DLD1 (cell line): ENCODE data around the gene UBE2U.

Source experiments
- in situ Hi-C: cut with HindIII; loops from 2 replicates; pipeline ENCODE4 v1.10.0; 2017; ENCODE audit warnings: low sequenced_read_pairs

UBE2U gene, protein sequence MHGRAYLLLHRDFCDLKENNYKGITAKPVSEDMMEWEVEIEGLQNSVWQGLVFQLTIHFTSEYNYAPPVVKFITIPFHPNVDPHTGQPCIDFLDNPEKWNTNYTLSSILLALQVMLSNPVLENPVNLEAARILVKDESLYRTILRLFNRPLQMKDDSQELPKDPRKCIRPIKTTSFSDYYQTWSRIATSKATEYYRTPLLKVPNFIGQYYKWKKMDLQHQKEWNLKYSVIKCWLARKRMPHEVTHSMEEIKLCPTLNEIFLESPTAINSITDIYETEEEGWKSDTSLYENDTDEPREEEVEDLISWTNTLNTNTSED

DNA sequence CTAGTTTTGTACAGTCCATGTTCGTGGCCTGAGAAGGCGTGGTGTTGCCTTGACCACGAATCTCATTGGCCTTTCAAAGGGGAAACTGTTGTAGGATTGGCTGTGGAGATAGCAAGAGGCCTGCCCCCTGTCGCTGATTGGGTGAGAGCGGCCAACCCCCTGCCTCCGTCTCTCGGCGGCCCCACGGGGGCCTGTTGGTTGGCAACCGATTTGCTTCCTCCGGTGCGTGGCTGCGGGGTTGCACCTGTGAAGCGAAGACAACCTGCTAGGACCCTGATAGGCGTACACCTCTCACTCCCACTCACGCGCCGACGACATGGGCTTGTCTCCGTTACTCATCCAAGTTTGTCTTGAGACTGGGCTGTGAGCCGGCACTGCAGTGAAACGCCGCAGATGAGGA lies at the start of gene UBE2U:
Gene UBE2U, plus strand, starts transcription at position 204 of the 400 bp plus-strand sequence. CDS start 428 bp downstream, outside the sequence.
- in situ Hi-C loops, result no loop called here

DNA sequence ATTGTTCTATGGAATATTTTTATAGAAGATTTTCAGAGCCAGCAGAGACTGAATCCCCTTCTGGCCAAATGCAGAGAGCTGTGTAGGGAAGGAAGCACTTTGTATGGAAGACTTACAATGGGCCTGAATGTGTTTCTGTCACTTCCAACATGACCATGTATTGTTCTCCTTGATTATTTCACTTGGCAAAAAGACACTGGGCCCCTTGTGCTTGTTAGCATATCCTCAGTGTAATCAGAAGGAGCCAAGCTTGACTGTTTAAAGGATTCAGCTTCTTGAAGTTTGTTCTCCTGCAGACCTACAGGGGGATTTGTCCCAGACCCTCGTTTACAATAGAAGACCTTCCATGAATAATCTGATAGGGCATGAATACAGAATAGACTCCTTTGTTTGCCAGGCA lies 48.1 kb upstream of the UBE2U start:
- in situ Hi-C loops, result no loop called here

DNA sequence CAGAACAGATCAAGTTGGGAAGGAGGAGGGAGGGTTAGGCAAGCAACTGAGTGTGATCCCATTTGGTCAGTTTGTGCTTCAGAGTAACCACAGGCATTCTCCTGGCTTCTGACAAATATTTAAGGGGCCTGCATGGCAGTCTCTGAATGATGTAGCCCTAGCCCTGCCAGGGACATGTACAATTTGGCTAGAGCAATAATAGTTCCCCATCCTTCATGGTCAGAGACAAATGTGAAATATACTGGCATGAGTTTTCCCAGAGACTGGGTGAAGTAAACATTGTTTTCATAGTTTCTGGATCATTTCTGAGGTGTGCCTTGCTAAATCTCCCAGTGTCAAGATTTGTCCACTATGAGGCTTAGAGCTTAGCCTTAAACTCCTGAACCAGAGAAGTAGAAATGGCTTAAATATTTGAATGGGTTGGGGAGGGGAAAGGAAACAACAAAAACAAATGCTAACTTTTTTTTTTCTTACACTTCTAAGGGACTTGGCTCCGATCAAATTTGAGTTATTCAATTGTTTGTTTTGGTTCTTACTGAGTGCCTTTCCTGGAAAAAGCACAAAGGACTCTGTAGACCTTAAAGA lies 42.0 kb upstream of the UBE2U start:
- in situ Hi-C loops, result no loop called here

DNA sequence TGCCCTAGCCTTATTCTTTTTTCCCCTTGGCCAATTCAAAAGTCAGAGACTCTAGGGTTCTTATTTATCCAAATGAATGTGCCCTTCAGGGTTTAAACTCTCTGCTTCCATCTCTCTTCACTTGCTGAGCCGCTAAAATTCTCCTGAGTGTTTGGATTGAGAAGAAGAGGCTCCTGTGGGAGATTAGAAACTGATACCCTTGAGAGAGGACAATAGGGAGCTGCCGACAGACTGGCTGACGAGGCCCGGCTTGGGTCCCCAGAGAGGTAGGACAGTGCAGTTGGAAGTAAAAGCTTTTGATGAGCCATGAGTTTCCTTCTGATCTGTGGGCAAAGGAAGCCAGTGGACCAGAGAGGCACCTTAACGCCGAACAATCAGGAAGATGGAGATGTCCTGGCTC lies 41.3 kb upstream of the UBE2U start:
- in situ Hi-C loops, result no loop called here

DNA sequence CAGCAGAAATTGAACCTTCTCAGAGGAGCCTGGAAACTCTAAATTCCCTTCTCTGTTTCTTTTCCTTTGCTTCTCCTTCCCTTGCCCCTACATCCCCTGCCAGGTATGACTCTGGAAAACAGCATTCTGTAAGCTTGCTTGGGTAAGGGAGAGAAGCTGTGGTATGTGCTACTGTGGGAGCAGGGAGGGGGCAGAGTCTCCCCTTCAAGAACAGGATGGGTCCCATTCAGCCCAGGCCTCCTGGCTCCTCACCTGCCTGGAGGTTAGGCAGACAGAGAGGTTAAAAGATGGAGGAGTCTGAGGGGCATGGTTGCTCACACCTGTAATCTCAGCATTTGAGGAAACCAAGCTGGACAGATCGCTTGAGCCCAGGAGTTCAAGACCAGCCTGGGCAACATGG lies 40.6 kb upstream of the UBE2U start:
- in situ Hi-C loops, result no loop called here

DNA sequence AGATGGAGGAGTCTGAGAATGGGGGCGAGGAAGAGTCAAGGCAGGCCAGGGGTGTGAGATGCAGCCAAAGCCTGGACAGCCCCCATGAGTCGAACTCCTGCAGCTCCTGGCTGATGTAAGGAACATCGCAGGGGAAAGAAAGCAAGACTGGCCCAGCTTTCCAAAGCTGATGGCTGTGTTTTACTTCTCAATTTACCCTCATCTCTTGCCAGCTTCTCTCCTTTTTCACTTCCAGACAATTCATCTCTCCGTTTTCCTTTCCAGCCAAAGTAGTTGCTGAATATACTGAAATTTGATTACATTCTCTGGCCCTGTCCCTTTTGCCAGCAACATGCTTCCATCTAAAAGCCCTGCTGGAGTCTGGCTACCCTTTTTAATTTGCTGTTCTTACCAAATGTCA lies 40.0 kb upstream of the UBE2U start:
- in situ Hi-C loops, result no loop called here

DNA sequence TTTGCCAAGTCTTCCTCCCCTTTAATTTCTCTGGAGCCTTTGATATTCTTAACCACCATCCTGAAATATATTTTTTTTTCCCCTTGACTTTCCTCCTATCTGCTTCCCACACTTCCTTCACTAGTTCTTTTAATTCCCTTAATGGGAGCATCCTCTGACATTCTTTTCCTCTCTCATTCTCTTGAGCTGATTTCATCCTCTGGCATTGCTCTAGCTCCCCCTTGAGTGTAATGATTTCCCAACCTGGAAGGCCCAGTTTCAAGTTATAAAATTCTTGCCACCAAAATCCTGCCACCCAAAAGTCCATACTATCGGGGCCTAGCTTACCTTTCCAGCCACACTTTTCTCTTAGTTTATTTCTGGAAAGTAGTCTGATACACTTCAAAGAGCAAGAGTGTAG lies 39.5 kb upstream of the UBE2U start:
- in situ Hi-C loops, result no loop called here

DNA sequence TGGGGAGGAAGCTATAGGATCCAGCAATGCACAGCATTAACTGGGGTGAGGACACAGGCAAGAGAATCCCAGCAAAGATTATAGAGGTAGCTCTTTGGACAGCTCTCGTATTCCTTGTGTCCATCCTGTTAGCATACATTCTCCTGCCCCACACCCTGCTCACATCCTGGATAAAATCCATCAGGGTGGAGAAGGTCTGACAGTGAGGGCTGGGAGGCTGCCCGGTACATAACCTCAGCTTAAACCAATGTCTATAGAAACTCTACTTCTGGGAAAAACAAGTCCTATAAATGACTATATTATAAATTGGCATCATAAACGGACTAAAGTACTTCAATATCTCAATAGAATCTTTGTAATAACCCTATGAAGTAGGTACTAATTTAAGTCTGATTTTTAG lies 36.8 kb upstream of the UBE2U start:
- in situ Hi-C loops, result no loop called here

DNA sequence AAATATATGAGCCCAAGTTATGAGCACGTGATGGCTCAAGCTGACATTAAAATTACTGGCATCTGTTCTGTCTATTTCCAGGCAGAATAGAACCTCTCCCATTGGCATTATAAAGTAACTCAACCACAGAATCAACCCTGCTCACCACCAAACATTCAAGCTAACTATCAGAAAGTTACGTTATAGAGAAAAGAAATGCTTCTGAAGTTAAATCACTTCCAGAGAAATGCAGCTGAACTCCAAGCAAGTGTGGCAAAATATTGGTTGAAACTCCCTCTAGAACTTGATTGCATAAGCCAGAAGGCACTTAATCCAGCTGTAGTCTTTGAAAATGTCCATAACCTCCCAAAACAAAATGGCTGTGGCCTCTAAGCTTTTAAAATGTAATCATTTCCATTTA lies 36.2 kb upstream of the UBE2U start:
- in situ Hi-C loops, result no loop called here

DNA sequence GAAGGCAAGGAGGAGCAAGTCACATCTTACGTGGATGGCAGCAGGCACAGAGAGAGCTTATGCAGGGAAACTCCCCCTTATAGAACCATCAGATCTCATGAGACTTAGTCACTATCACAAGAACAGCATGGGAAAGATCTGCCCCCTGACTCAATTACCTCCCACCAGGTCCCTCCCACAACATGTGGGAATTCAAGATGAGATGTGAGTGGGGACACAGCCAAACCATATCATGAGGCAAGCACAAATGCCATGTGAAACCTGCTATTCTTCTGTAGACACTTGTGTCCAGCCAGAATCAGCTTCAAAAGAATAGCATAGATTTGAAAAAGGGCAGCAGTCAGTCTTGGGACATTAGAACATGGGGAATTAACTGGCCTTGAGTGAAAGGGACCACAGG lies 32.2 kb upstream of the UBE2U start:
- in situ Hi-C loops, result no loop called here

DNA sequence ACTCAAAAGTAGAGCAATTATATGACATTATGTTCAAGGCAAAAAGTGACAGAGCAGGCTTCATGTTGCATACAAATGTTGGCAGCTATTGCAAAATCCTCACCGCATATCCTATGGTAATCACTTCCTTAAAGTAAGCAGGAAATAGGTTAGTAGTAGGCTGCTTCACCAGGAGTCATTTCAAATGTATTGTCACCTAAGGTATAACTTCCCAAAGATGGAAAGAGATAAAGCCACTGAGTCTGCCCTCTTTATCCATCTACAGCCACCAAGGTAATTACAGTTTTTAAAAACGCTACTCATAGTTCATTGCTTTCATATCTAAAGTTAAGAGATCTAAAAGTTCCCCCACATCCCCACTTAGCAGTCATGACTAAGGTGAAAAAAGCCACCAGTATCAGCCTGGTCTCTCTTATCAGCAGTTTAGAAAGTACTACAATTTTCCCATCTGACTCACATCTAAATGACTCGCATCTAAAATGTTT lies 31.6 kb upstream of the UBE2U start:
- in situ Hi-C loops, result no loop called here

DNA sequence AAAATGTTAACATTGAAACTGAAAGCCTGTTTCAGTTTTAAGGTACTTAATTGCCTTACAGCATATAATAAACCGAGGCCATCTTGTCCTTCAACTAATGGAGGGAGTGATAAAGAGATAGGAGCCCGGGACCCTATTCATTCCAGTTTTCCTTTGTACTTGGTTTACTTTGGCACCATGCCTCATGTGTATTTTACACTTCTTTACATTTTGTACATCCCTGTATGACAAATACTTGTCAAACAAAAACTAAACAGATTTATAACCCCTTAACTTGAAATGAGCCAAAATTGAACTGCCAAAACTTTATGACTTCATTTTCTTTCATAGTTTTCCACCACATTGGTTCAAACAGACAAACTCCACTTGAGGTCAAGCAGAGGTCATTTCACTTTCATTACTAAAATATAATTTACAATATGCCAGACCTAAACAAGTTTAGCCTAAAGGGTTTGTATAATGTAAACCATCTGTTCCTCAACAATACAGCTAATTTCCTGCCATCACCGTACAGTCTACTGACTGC lies 30.9 kb upstream of the UBE2U start:
- in situ Hi-C loops, result no loop called here

DNA sequence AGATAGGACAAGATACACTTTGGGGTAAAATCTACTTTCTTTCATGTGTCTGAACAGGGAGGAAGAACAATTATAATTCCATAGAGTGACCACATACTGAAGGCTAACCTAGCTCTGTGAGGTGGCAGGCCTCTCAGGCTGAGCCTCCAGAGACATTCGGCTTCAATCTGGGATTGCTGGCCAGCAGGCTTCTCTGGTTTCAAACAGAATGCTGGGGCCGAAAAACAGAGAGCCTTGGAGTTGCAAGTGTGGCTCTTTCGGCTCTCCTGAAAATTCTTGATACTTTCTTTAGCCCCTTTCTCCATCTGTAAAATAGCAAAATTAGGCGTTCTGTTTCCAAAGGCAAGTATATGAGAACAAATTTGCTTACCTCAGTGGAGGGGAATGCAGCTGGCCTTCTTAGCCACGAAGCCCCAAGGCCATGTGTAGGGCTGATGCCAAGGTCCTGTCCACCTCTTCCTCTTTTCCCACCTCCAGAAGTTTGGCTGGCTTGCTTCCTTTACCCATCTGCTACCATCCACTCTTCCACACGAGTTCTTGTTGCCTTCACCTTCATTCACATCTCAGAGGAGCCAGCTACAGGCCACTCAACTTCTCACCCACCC lies 30.0 kb upstream of the UBE2U start:
- in situ Hi-C loops, result no loop called here

DNA sequence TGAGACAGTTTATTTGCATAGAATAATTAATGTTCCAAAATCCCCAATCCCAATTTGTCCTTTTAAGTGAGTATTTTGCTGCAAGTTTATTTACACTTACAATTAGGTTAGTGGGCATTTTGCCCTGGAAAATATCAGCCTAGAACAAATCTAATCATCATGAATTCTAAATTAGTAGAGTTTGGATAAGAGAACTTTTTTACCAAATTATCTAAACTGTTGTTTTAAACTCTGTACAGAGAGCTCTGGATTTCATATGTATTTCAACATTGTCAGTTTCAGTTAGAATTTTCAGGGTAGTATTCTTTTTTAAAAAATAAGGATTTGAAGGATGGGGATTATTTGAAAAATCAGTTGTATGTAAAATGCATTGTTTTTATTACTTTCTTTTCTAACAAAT lies 27.8 kb upstream of the UBE2U start:
- in situ Hi-C loops, result no loop called here

DNA sequence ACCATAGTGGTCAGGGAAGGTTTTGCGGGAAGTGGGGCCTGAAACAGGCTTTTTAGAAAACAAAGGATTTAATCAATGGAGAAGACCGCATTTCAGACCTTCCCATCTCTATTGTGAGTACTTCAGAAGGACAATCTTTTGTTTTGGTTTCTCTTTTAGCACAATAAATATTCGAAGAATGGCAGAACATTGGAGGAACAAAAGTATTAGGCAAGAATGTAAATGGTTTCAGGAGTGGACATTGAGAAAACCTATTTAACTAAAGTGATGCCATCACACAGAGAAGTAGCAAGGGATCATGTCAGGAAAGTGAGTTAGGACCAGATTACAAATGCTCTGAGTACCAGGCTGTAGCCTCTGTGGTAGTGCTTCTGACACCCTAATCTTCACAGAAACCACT lies 26.8 kb upstream of the UBE2U start:
- in situ Hi-C loops, result no loop called here

DNA sequence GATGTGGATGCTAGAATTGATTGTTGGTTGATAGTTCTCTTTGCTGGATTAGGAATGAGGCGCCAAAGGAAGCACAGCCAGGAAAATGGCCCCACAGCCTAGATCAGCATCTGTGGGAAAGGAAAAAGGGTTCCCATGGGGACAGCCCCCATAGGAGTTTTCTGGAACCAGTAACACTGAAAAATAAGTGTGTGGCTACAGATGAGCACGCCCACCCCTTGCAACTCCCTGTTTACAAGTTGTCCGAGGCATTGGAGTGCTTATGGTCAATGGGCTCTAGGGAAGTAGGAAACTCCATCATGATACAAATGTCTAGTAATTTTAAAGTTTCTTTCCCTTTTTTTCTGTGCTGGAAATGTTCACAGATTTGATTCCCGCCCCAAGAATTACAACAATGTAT lies 23.8 kb upstream of the UBE2U start:
- in situ Hi-C loops, result no loop called here

DNA sequence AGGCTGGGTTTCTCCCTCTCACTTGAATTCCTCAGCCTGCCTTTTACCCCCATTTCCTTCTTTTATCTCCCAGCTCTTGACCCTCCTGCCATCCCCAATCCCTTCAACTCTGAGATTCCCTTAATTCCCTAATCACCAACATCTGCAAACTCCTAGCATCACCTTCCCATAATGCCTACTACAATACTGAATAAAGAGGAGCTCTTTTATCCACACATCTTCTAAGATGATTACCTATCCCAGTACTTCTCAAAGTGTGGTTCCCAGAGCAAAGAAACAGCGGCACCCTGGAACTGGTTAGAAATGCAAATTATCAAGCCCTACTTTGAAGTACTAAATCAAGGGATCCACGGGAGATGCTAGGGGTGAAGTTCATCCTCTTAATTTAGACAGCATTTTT lies 21.2 kb upstream of the UBE2U start:
- in situ Hi-C loops, result no loop called here

DNA sequence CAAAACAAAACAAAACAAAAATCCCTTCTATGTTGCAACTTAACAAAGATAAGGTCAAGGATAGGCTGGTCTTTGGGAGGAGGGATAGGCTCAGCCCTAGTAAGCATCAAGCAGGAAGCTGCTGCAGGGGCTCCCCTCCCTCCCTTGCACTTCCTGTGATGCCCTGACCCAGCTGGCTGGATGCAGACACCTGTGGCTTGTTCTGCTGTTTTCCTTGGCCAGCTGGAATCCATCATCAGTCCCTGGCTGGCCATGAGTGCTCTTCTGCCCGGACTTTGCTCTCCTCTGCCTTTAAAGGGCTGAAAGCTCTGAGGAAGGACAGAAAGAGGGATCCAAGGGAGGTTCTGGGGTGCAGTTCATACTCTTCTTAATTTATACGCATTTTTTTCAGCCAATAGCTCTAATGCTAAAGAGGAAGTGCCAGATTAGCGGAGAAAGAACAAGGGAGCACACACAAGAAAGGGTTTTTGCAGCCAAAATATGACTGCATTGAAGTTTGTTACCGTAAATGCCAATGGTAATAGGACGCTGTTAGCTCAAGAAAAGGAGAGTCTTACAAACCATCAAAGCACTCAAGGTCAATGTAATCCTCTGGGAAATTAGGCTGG lies 19.9 kb upstream of the UBE2U start:
- in situ Hi-C loops, result no loop called here

DNA sequence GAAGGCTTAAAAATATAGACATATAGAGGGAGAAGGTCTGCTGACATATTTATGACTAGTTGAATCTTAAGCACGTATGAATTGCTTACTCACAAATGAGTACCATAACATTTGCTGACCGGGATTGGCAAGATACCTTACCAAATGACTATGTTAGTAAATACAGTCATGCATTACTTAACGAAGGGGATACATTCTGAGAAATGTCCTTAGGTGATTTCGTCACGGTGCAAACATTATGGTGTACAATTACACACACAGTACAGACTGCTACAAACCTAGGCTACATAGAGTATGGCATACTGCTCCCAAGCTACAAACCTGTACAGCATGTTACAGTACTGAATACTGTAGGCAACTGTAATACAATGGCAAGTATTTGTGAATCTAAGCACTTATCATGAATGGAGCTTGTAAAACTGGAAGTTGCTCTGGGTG lies 19.4 kb upstream of the UBE2U start:
- in situ Hi-C loops, result no loop called here

DNA sequence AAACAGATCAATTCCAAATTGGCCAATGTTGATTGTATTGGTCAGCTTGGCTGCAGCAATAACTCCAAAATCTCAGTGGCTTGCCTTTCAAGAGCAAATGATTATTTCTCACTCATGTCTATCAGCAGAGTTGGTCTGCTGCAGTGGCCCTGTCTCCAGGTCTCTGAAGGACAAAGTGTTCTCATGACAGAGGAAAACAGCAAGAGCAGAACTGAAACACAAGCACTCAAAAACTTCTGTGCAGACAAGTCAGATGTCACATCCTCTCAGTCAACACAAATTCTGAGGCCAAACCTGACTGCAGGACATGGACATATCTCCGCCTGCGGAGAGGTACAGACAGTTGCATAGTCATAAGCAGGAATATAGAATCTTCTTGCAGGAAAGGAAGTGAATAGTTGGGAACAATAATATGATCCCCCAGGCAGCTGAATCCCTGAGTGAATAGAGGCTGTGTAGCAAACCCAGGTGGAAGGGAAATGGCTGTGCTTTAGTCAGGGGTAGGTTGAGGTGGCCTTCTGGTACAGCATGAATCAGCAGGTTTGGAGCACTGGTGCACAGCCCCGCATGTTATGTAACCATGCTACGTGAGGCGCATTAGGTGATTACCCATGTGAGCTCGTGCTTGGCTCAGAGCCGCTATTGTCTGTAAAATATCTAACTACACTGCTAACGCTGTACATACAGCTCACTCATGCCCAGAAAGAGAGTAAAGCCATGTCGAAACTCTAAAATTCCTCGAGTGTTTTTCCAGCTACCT lies 17.1 kb upstream of the UBE2U start:
- in situ Hi-C loops, result no loop called here

DNA sequence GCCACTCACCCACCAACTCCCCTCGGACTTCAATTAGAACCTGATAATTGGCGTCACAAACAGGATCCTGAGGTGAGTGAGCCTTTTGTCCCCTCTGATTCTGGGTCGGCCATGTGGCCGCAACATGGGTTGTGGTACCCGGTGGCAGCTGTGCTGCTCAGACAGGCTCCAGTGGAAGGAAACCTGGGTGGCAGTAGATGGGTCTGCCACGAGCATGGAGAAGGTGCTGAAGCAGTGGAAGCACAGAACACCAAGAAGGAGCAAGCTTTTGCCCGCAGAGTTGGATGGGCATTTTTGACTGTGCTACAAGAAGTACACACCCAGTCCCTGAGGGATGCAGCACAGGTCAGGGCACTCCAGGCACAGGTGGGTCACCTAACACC lies 16.5 kb upstream of the UBE2U start:
- in situ Hi-C loops, result no loop called here
